ENCODE data around the gene TCF12.

GRCh38 chr15:57183614-57184344 lies 265.3 kb downstream of the TCF12 start:
- TF ChIP-seq CTCF (IDR thresholded peaks at IDR 0.05; ENCODE audit: insufficient read depth, low read depth, low read length) = no peak
- TF ChIP-seq EZH2 (IDR thresholded peaks at IDR 0.05; ENCODE audit: insufficient read depth, low read length) = no peak
